ENCODE data around the gene RAPGEF4.

GRCh38 chr2:173051463-173052215 lies 316.0 kb downstream of the RAPGEF4 start:
- TF ChIP-seq POLR2A (IDR thresholded peaks at IDR 0.05; ENCODE audit: low read depth, low read length) (no peak), RCOR1 (IDR thresholded peaks at IDR 0.05; ENCODE audit: insufficient replicate concordance, low read length) (no peak), CTCF (conservative IDR thresholded peaks at IDR 0.05; ENCODE audit: low read depth, low read length) (no peak)

Data from IMR-90 (cell line).